ENCODE data around the gene GALNS. TPM values are rescaled to one million over a fixed set of nuclear protein-coding genes. Genes with fewer than 3 reads are reported as not detected.

The GALNS gene
- total and polyA plus RNA-seq, 9 donors: 14.0 to 40.4 (median 21.6) TPM

- Histone ChIP-seq H3K27ac (no peak overlapping the region), H3K27me3 (no peaks in the 10 kb centered on the region), H3K4me3 (no peak overlapping the region), H3K9me3 (no peaks in the 10 kb centered on the region), H3K4me1 (ENCODE audit: insufficient read depth) (peaks cover 9% of the 10 kb centered on the region), H3K36me3 (no peaks in the 10 kb centered on the region)
- DNase-seq: no peak
- no peak for TF ChIP-seq CTCF (IDR thresholded peaks at IDR 0.05)
- no peak for TF ChIP-seq POLR2A (IDR thresholded peaks at IDR 0.05)
- TF ChIP-seq EP300 (IDR thresholded peaks at IDR 0.05): no peak
- 78 to 86% (median 83%) methylated on average over 11 of the region's 11 CpGs for WGBS, 3 donors
- intact Hi-C loops (cut with DNase I): no loop called here
These were observed 69.0 kb downstream of the GALNS start for GRCh38 chr16:88787579-88788314.

GRCh38 chr16:88785106-88785924 lies 71.4 kb downstream of the GALNS start, which contains the start of gene PIEZO1:
TSS of gene PIEZO1 (minus strand) at chr16:88785220. CDS start at chr16:88784964, 256 bp downstream.
- Histone ChIP-seq H3K36me3 (no peaks in the 10 kb centered on the region), H3K9me3 (no peaks in the 10 kb centered on the region), H3K4me3 (peak within 1 kb of the TSS; percentile 74), H3K27ac (peak within 1 kb of the TSS; percentile 67 to 75), H3K27me3 (no peaks in the 10 kb centered on the region), H3K4me1 (ENCODE audit: insufficient read depth) (peaks cover 15% of the 10 kb centered on the region)
- intact Hi-C loops (cut with DNase I): loop anchor here in 2 of 4 donors (2.0 kb wide), 2 partner anchors 41 to 43 kb away; no protein-coding TSS in a partner anchor
- no peak for TF ChIP-seq EP300 (IDR thresholded peaks at IDR 0.05)
- no peak for TF ChIP-seq POLR2A (IDR thresholded peaks at IDR 0.05)
- peak; percentile 87 to 97 (median 94) for TF ChIP-seq CTCF (IDR thresholded peaks at IDR 0.05)
- peak; percentile 73 to 88 (median 85) for DNase-seq
- 2 to 4% (median 4%) methylated on average over 60 to 109 of the region's 110 CpGs for WGBS, 3 donors

GRCh38 chr16:88784856-88785105 lies 72.0 kb downstream of the GALNS start:
- TF ChIP-seq POLR2A (IDR thresholded peaks at IDR 0.05) (no peak), CTCF (IDR thresholded peaks at IDR 0.05) (no peak), EP300 (IDR thresholded peaks at IDR 0.05) (no peak)
- Histone ChIP-seq H3K27me3 (no peaks in the 10 kb centered on the region), H3K9me3 (no peaks in the 10 kb centered on the region), H3K36me3 (no peaks in the 10 kb centered on the region), H3K4me1 (ENCODE audit: insufficient read depth) (peaks cover 20% of the 10 kb centered on the region), H3K4me3 (peak overlapping the region; percentile 74), H3K27ac (peak overlapping the region; percentile 67 to 75)
- 0 to 2% (median 1%) methylated on average over 17 to 32 of the region's 32 CpGs for WGBS, 3 donors
- no peak for DNase-seq
- intact Hi-C loops (cut with DNase I): loop anchor here (2.0 to 5.0 kb wide), 3 partner anchors 40 to 42 kb away; no protein-coding TSS in a partner anchor

- Histone ChIP-seq H3K9me3 (no peaks in the 10 kb centered on the region), H3K4me3 (peak overlapping the region; percentile 74), H3K36me3 (no peaks in the 10 kb centered on the region), H3K27ac (peak overlapping the region; percentile 67 to 75), H3K4me1 (ENCODE audit: insufficient read depth) (peaks cover 25% of the 10 kb centered on the region), H3K27me3 (no peaks in the 10 kb centered on the region)
- TF ChIP-seq CTCF (IDR thresholded peaks at IDR 0.05) (peak; percentile 30 to 72 (median 55)), EP300 (IDR thresholded peaks at IDR 0.05) (no peak)
- intact Hi-C loops (cut with DNase I): loop anchor here (2.0 to 5.0 kb wide), 3 partner anchors 39 to 42 kb away; no protein-coding TSS in a partner anchor
- 1 to 3% (median 1%) methylated on average over 63 to 74 of the region's 74 CpGs for WGBS, 3 donors
- peak; percentile 68 to 84 (median 82) for DNase-seq
These were observed 72.5 kb downstream of the GALNS start for GRCh38 chr16:88784074-88784855.
